GM21619 (cell line): Measurements from ENCODE around the gene MAD1L1.

Source experiments
- ATAC-seq: cut with Tn5 transposase; IDR thresholded peaks from one replicate; pipeline ENCODE4 v1.9.1; 2021; ENCODE audit not compliant: unreplicated experiment

Gene MAD1L1

GRCh38 chr7:2122651-2123050, 110.1 kb downstream of the MAD1L1 start:
- ATAC-seq = no peak

DNA sequence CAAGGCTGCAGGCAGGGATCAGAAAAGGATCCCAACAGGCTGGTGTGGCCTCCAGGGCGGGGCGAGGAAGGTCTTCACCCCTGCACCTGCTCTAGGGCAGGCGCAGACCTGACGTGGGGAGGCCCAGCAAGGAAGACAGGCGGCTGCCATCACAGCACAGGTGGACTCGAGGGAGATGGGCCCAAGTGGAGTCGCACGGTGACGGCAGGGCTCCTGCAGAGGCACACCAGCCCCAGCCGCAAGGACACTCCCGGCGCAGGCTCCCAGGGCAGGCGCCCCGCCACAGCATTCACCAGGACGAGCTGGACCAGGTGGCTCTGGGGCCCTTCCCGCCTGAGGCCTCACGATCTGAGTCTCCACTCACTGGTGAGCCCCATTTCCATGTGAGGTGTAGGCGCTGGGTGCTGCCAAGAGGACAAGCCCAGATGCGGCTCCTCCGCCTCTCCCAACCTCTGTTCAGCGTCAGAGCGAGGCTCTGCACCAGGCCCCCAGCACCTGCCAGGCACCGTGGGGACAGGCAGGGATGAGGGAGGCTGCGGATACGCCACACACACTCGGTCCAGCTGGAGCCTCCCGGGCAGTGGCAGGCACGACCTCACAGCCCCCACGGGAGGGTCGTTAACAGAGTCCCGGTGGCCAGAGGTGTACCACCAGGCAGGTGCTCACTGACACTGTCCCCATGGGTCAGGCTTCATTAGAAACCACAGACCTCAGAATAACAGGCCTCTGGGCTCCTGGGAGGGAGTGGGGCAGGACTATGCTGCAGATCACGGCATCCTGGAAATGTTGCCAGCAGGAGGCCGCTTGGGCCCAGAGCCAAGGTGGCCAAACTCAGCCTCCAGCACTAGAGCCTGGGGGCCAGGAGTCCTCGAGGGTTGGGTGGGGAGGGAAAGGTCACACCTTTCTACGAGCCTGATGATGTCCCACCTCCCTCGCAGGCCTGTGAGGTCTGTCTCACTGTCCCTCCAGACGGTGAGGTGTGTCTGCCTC, 111.6 kb downstream of the MAD1L1 start:
- no peak for ATAC-seq

GRCh38 chr7:2120251-2120660, 112.5 kb downstream of the MAD1L1 start:
- no peak for ATAC-seq

- no peak for ATAC-seq
These were observed 114.0 kb downstream of the MAD1L1 start for GRCh38 chr7:2118630-2119190.

GRCh38 chr7:2118056-2118455, 114.7 kb downstream of the MAD1L1 start:
- ATAC-seq = no peak

DNA sequence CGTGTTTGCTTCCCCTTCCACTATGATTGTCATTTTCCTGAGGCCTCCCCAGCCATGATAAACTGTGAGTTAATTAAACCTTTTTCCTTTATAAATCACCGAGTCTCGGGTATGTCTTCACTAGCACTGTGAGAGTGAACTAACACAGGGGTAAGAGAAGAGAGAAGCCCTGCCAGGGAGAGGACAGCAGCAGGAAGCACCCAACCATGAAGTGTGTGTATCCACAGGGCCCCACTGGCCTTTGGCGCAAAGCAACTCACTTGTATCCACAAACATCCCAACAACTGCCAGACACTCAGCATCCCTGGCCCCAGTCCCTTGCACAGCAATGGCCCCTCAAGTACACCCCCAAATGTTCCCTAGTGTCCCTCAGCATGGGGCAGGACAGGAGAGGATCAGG, 115.1 kb downstream of the MAD1L1 start:
- ATAC-seq = no peak

DNA sequence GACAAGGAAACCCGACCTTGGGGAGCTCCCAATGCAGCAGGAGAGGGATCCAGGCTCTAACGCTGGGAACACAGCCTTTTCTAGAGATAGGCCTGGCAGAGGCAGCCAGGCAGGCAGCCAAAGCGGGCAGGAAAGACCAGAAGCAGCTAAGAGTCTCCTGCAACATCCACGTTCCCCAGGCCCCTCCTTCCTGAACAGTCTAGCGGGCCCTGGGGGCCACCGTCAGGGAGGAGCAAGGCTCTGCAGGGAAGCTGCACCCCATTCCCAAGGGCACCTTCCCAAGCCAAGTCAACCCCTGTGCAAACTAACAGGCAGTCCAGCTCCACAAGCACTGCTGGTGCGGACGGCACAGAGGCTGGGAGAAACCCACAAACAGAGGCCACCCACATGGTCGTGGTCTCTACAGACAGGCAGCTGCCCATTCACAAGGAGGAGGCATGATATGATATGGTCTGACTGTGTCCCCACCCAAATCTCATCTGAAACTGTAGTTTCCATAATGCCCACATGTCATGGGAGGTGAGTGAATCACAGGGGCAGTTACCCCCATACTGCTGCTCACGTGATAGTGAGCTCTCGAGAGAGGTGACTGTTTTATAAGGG, 115.7 kb downstream of the MAD1L1 start:
- ATAC-seq = no peak

GRCh38 chr7:2116448-2116810, 116.3 kb downstream of the MAD1L1 start:
- ATAC-seq = no peak

DNA sequence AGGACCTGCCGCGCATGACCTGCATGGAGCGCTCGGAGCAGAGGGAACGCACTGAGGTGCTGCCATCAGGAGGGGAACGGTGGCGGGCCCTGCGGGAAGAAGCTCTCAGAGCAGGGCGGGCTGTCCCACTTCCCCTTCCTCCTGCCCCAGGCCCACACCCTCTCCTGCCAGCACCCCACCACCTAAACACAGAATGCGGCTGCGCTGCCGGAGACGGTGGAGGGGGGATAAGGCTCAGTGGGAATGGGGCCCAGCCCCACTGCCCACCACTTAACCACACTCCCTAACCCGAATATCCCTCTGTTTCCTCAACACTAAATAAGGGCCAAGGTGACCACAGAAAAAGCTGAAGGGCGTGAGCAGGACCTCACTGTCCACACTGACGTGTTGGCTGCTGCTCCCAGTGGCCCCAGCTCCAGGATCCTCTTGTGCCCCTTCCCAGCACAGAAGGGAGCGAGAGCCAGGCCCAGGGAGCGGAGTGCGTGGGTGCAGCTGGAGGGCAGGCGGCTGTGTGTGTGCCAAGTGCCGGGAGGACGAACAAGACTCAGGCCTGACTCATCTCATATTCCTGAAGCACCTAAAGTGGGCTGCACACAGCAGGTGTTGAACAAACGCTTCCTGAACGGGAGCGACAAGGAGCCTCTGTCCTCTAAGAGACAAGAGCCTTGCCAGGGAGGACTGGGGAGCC, 116.8 kb downstream of the MAD1L1 start:
- no peak for ATAC-seq

DNA sequence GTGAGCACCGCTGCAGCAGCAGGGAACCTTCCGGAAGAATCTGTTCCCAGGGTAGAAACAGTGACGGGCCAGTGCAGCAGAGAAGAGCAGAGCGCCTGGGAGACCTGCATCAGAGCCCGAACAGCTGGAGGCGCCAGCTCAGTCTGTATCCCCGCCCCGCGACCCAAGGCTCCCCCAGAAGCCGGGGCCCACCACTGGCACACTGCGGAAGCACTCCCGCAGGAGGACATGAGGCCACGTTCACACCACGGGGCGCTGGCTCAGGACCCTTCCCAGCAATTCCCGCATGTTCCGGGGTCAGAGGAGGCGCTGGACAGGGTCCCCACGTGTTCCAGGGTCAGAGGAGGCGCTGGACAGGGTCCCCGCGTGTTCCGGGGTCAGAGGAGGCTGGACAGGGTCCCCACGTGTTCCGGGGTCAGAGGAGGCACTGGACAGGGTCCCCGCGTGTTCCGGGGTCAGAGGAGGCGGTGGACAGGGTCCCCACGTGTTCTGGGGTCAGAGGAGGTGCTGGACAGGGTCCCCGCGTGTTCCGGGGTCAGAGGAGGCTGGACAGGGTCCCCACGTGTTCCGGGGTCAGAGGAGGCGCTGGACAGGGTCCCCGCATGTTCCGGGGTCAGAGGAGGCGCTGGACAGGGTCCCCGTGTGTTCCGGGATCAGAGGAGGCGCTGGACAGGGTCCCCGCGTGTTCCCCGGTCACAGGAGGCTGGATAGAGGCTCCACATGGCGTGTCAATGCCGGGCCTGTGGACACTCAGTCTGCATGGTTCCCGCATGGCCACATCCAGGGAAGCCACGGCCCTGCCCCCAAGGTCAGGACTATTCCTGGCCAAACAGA, 117.6 kb downstream of the MAD1L1 start:
- ATAC-seq = no peak

DNA sequence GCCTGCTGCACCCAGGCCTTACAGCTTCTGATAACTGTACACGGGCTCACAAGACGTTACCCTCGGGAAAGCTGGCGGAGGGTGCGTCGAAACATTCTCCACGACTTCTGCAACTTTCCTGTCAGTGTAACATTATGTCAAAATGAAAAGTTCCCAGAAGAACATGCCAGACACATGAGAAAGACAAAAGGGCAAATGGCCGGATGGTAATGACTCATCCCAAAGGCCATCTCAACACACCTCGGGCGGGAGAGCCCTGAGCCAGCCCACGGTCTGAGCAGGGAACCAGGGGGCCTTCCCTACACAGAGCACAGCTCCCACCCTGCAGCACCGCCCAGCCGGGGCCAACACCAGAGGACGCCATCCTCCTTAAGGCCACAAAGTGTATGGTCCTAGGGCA, 118.7 kb downstream of the MAD1L1 start:
- ATAC-seq = no peak

DNA sequence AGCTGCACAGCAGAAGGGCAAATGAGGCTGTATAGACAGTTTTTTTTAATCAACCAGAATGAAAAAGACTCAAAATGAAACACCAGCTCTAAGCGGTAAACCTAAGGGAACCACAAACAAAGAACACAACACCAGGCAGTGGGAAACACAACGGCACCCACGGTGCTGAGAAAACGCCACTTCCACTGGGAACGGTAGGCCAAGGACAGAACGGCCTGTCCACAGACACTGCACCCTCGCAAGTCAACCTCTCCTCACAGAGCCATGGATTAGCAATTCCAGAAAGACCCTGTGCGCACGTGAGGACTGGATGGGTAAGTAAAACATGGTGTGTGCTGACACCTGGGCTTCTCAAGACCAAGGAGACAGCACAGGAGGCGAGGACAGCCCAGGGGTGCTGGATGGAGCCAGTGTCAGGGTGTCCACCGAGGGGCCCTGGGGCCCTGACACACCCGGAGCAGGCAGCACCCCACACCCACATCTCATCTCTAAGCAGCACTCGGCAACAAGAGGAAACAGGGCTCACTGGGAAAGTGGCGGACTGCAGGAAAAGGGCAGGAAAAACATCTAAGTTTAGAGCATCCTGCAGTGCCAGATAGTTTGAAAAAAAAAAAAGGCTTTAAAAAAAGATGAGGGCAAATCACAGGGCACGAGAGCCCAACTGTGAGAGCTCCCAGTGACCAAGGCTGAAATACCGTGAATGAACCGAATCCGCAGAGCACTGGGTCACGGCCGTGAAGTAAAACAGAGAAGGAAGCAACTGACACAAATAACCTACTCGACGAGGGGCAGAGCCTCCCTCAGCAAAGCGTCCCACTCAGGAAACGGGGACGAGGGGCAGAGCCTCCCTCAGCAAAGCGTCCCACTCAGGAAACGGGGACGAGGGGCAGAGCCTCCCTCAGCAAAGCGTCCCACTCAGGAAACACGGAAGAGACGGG, 120.2 kb downstream of the MAD1L1 start:
- no peak for ATAC-seq

GRCh38 chr7:2111568-2111967, 121.2 kb downstream of the MAD1L1 start:
- ATAC-seq = no peak

DNA sequence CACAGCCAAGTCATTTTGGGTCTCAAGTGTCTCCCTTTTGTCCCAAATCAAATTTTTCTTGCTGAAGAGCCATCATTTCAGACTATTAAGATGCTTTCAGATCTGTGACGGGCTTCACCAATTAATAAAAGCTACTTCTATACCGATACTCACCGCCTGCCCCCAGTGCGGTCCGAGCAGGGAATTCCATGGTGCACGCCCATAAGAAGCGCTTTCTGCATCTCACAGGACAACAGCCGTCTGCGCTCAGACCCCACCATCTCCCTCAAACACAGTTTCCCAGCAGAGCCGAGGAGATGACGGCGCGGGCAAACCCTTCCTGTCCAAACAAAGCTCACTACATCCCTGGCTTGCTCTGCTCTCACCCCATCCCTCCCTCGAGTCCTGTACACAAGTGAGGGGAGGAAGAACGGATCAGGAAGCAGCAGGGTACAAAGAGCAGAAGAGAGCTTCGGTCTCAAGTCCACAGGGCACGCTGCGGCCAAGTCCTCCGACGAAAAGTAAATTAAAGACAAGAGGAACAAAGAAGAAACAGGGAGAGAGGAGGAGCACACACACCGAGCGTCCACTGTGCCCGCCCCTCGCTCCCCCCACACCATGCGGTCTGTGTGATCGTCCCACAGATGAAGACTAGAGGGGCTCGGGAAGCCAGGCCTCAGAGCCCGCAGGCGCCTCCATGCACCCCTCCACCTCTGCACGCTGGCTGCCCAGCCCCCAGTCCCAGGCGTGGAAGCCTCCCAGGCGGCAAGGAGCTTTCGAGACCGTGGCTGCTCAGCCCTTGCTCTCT, 121.9 kb downstream of the MAD1L1 start:
- no peak for ATAC-seq

DNA sequence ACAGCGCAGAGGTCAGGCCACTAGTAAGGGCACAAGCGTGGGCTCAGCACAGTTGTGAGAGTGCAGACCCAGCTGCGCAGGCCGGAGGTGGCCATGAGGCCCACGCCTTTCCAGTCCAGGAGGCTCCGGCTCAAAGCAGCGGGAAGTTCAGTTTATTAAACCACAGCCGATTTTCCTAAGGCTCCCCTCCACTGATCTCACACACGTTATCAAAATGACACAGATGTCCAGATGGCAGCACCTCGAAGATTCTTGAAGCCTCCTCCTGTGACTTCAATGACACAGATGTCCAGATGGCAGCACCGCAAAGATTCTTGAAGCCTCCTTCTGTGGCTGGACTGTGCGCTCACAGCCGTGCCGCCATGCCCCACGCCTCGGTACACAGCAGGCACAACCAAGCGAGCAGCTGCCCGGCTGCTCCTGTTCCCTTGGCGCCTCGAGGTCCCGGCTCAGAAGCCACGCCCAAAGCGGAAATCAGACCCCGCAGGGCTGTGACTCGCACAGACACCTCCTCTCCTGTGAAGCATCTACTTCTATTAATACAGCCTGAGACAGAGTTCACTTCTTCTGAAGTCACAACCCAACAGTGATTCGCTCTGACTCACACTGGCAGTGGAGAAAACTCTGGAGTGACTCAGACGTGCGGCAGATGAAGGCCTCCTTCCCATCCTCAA, 122.7 kb downstream of the MAD1L1 start:
- ATAC-seq = no peak

GRCh38 chr7:2109251-2109872, 123.4 kb downstream of the MAD1L1 start:
- ATAC-seq = no peak

GRCh38 chr7:2108501-2109250, 124.1 kb downstream of the MAD1L1 start:
- ATAC-seq = no peak
